ENCODE results near the gene SHROOM4. TPM values are rescaled to one million over a fixed set of nuclear protein-coding genes. Genes with fewer than 3 reads are reported as not detected.

Gene SHROOM4
- polyA plus RNA-seq, 1 experiment = 0.59 TPM

GRCh38 chrX:50770702-50771101 lies 43.3 kb downstream of the SHROOM4 start:
- CTCF ChIA-PET = no interaction called here
- H3K36me3 ChIP-seq (ENCODE audit: control insufficient read depth, insufficient read depth, low read length) = no peaks in the 10 kb centered on the region
- DNase-seq (ENCODE audit: low read depth) = no peak
- H3K4me3 ChIP-seq (ENCODE audit: low read depth, low read length) = no peak overlapping the region
- no peak for TF ChIP-seq CTCF (IDR thresholded peaks at IDR 0.05; ENCODE audit: insufficient read depth, low read depth, low read length)
- POLR2A ChIA-PET = no interaction called here
- no peaks in the 10 kb centered on the region for H3K27me3 ChIP-seq (ENCODE audit: control insufficient read depth, insufficient read depth, low read length)

DNA sequence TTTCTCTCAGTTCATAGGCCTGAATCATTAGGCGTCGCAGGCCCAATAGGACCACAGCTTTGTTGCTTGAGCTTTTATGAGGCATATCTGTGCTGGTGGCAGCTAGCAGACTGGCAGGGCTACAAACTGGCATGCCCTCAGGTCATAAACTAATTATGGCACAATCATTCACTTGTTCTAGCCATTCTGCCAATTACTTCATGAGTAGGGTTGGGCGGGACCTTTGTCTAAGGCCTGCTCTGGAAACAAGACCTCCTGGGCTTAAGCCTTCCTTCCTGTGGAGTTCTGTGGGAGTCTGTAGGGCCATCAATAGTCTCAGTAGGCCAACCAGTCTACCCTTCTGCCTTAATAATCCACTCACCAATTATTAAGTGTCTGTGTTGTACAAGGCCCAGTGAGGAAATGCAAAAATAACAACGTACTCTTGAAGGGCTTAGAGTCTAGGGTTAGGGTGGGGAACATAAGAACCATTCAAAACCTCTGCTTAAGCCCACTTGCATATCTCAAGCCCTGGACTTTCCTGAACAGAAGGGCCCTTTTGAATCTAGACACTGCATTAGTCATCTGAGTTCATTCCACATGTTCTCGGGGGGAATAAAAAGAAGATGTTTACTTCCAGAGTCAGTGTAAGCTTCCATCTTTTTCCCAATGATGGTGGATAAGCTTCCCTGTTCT lies 44.5 kb downstream of the SHROOM4 start:
- no peaks in the 10 kb centered on the region for H3K27me3 ChIP-seq (ENCODE audit: control insufficient read depth, insufficient read depth, low read length)
- no peak for TF ChIP-seq CTCF (IDR thresholded peaks at IDR 0.05; ENCODE audit: insufficient read depth, low read depth, low read length)
- no peak for DNase-seq (ENCODE audit: low read depth)
- CTCF ChIA-PET = no interaction called here
- no peak overlapping the region for H3K4me3 ChIP-seq (ENCODE audit: low read depth, low read length)
- POLR2A ChIA-PET = no interaction called here
- no peaks in the 10 kb centered on the region for H3K36me3 ChIP-seq (ENCODE audit: control insufficient read depth, insufficient read depth, low read length)

DNA sequence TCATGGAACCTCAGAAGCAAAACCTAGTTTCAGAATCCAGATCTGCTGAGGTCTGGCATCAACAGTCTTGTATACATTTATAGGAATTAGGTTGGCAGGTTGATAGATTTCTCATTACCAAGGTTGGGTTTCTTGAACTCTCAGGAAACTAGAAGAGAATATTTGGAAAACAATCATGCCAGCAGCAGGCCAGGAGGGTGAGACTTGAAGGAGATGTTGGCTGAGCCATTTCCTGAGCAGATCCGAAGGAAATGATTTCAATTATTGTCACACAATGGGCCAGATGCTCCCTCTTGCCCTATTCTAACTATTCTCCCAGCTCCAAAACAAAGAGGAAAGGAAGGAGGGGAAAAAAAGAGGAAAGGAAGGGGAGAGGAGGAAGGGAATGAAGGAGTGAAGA lies 45.2 kb downstream of the SHROOM4 start:
- DNase-seq (ENCODE audit: low read depth) = no peak
- ChIA-PET CTCF (no interaction called here), POLR2A (no interaction called here)
- H3K36me3 ChIP-seq (ENCODE audit: control insufficient read depth, insufficient read depth, low read length) = no peaks in the 10 kb centered on the region
- no peaks in the 10 kb centered on the region for H3K27me3 ChIP-seq (ENCODE audit: control insufficient read depth, insufficient read depth, low read length)
- no peak for TF ChIP-seq CTCF (IDR thresholded peaks at IDR 0.05; ENCODE audit: insufficient read depth, low read depth, low read length)
- no peak overlapping the region for H3K4me3 ChIP-seq (ENCODE audit: low read depth, low read length)

DNA sequence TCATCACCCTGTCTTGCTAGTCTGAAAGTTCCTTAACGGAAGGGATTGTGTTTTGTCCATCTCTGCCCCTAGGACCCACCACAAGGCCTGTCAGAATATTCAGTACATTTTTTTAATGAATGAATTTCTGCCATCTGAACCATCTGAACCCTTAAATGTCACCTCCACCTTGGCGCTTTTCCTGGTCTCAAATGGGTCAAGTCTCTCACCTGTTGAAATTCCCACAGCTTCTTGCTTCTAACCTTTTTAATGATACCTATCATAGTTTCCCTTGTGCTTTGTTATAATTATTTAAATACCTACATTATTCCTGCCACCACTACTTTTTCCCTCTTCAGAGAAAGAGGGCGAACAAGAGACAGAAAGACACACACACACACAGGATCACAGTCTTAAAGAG lies 48.0 kb downstream of the SHROOM4 start:
- no peak for TF ChIP-seq CTCF (IDR thresholded peaks at IDR 0.05; ENCODE audit: insufficient read depth, low read depth, low read length)
- CTCF ChIA-PET = no interaction called here
- POLR2A ChIA-PET = no interaction called here

GRCh38 chrX:50762578-50762977 lies 51.4 kb downstream of the SHROOM4 start:
- DNase-seq (ENCODE audit: low read depth) = no peak
- TF ChIP-seq CTCF (IDR thresholded peaks at IDR 0.05; ENCODE audit: insufficient read depth, low read depth, low read length) = no peak
- POLR2A ChIA-PET = no interaction called here
- no peak overlapping the region for H3K4me3 ChIP-seq (ENCODE audit: low read depth, low read length)
- no peaks in the 10 kb centered on the region for H3K36me3 ChIP-seq (ENCODE audit: control insufficient read depth, insufficient read depth, low read length)
- CTCF ChIA-PET = interaction anchor here (1.4 kb wide), 1 partner anchor 11 kb away, joined by 3 read pairs; no protein-coding TSS in a partner anchor
- H3K27me3 ChIP-seq (ENCODE audit: control insufficient read depth, insufficient read depth, low read length) = no peaks in the 10 kb centered on the region

More for the DNA sequence above, 48.0 kb downstream of the SHROOM4 start:
- H3K27me3 ChIP-seq (ENCODE audit: control insufficient read depth, insufficient read depth, low read length) = no peaks in the 10 kb centered on the region
- H3K36me3 ChIP-seq (ENCODE audit: control insufficient read depth, insufficient read depth, low read length) = no peaks in the 10 kb centered on the region
- DNase-seq (ENCODE audit: low read depth) = no peak
- H3K4me3 ChIP-seq (ENCODE audit: low read depth, low read length) = no peak overlapping the region

Measured in BJ (cell line).